KOPT-K1 (cell line): ENCODE results near the gene MTCH1.
"Not testable (repeated sequence)": the region's sequence is repeated elsewhere in the genome, so short reads cannot be mapped to it uniquely, and the experiment has no call there.

Experiments used
- H3K27ac ChIP-seq: fragments of 200-600 bp; sonication (generic); 2 replicates; pipeline ENCODE4 v1.5.1; 2016; ENCODE audit warnings: antibody characterized with exemption, mild to moderate bottlenecking, low read depth, low read length; ENCODE audit not compliant: poor library complexity, severe bottlenecking
- H3K36me3 ChIP-seq: fragments of 200-600 bp; sonication (generic); 2 replicates; pipeline ENCODE4 v1.5.1; 2017; ENCODE audit warnings: antibody characterized with exemption, mild to moderate bottlenecking, low read length, moderate library complexity; ENCODE audit not compliant: insufficient read depth
- H3K9me3 ChIP-seq: fragments of 200-600 bp; sonication (generic); 2 replicates; pipeline ENCODE4 v1.5.1; 2017; ENCODE audit warnings: antibody characterized with exemption, low read length, mild to moderate bottlenecking; ENCODE audit not compliant: insufficient read depth, poor library complexity, severe bottlenecking

The MTCH1 gene

DNA sequence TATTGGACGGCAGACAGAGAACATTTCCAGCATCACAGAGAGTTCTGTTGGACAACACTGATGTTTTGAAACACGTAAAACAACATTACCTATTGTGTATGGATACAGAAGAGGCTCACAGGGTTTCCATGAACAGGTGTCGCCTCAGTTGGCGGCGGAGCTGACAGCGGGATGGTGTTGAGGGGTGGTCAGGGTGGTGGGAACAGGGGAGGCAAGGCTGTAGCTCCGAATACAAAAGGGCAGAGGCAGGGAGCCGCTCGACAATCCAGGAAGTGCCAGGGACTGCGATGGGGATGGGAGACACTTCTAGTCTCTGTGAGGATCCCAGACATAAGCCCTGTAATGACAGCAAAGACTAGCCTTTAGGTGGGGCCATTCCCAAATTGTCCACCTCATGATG lies 46.0 kb downstream of the MTCH1 start:
- no peaks in the 10 kb centered on the region for H3K36me3 ChIP-seq
- no peaks in the 10 kb centered on the region for H3K9me3 ChIP-seq
- H3K27ac ChIP-seq: no peak overlapping the region

DNA sequence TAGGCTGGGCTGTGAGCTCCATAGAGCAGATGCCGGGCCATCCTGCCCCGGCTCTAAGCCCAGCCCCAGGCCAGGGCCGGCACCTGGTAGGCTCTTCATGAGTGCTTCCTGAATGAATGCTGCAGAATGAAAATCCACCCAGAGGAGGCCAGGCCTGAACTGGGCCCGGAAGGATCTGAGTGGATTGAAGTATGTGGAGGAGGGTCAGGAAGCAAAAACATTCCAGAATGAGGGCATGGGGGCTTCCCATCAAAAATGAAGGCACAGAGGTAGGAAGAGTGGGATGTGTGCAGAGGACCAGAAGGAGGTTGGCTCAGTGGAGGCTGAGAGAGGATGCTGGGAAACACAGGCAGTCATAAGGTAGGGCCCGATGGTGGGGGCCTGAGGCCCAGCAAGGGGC lies 47.0 kb downstream of the MTCH1 start:
- H3K27ac ChIP-seq, H3K36me3 ChIP-seq, H3K9me3 ChIP-seq: not testable (repeated sequence)

DNA sequence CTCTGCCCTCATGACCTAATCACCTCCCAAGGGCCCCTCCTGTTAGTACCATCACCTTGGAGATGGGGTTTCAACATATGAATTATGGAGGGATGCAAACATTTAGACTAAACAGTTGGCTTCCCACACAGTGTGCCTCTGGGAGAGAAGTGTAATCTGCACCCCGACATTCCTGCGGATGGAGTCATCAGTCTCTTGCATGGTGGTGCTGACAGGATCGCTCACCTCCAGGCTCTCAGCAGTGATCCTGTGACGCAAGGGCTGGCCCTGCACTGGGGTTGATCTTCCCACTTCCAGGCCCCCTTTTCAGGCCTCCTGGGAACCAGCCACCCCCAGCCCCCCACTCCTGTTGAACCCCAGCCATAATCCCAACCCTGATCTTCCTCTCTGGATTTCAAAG lies 47.5 kb downstream of the MTCH1 start:
- no peak overlapping the region for H3K27ac ChIP-seq
- H3K36me3 ChIP-seq: no peaks in the 10 kb centered on the region
- H3K9me3 ChIP-seq: no peaks in the 10 kb centered on the region

DNA sequence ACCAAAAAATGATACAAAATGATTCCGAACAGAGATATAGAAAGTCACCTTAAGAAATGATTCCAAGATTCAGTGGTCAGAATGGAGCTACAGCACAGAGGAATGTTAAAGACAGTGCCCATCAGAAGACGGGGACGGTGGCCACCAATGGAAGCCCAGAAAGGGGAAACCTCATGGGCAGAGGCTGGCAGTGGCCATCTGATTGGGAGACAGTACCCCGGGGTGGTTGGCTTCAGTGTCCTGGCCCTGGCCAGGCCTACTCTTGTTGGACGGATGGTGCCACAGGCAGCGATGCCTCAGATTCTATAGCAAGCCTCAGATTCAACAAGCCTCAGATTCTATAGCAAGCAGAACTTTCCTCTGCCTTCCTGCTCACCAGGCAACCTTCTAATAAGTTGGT lies 48.1 kb downstream of the MTCH1 start:
- Histone ChIP-seq H3K9me3 (no peaks in the 10 kb centered on the region), H3K36me3 (no peaks in the 10 kb centered on the region), H3K27ac (no peak overlapping the region)

DNA sequence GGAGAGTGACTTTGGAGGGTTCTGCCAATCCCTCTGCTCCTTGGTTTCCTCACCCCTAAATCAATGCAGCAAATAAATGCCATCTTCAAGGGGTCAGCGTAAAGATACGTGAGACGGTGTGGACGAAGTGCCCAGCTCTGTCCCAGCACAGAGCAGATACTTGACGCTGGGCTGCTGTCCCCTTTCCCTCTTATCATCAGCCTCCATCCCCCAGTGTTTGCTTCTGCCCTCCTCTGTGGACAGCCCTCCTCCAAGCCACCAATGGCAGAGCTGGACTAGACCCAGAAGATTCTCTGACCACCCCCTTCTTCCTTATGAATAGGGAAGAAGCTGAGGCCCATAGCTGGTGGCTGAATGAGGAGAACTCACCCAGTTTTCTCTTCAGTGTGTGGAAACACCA lies 49.2 kb downstream of the MTCH1 start:
- Histone ChIP-seq H3K9me3 (no peaks in the 10 kb centered on the region), H3K27ac (no peak overlapping the region), H3K36me3 (no peaks in the 10 kb centered on the region)

DNA sequence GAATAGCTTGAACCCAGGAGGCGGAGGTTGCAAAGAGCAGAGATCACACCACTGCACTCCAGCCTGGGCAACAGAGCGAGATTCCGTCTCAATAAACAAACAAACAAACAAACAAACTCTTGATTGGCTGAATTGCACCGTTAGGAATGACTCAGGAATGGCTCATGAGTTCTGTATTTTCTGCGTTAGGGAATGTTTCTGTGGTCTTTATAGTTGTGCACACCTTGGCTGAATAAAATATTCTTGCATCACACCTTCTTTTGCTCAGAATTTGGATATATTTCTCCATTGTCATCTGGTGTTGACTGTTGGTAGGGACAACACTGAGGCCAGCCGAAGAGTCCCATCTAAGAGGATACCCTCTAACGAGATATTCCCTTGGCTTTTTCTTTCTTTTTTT lies 51.1 kb downstream of the MTCH1 start:
- H3K27ac ChIP-seq: no peak overlapping the region
- H3K9me3 ChIP-seq: no peaks in the 10 kb centered on the region
- H3K36me3 ChIP-seq: no peaks in the 10 kb centered on the region

DNA sequence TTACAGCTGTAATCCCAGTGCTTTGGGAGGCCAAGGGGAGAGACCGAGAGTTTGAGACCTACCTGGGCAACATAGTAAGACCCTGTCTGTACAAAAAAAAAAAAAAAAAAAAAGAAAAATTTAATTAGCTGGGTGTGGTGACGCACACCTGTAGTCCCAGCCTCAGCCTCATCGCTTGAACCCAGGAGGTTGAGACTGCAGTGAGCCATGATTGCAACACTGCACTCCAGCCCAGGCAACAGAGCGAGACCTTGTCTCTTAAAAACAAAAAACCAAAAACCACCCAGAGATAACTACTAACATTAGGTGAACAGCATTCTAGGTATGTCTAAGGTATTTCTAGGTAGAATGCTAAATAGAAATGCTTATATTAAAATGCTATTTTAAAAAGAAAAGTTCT lies 52.5 kb downstream of the MTCH1 start:
- Histone ChIP-seq H3K9me3 (no peaks in the 10 kb centered on the region), H3K27ac (no peak overlapping the region), H3K36me3 (no peaks in the 10 kb centered on the region)

DNA sequence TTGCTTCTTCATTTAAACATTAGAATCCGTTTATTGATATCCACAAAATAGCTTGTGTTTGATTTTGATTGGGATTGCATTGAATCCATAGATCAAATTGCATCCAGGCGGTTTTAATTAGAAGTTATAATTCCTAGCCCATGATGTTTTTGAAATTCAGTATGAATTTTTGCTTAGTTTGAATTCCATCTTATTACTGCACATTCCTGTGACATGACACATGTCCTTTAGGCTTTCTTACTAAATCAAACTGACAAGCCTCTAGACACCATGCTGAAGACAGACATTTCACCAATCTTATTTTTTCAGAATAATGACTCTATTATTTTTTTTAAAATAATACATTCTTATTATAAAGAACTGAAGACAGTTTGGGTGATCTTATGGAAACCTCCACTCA lies 52.9 kb downstream of the MTCH1 start:
- Histone ChIP-seq H3K36me3 (no peaks in the 10 kb centered on the region; the same call in 1 of the 2 replicates), H3K27ac (no peak overlapping the region), H3K9me3 (no peaks in the 10 kb centered on the region)

DNA sequence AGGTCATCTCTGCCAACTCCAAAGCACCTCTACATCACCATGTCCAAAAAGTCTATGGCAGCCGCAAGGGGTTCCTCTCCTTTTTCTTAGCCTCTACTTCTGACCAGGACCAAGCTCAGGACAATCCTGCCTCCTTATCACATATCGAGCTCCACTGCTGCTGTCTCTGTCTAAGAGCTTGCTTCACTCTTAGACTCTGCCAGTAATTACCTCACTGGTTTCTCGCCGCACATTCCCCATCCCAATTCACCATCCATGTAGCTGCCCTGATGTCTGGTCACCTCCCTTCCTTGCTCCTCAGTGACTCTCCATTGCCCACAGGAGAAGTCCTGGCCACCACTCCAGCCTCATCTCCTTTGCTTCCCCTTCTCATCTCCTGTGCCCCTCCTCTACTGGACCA lies 55.5 kb downstream of the MTCH1 start:
- H3K9me3 ChIP-seq: no peaks in the 10 kb centered on the region
- peaks cover 15% of the 10 kb centered on the region for H3K36me3 ChIP-seq
- H3K27ac ChIP-seq: no peak overlapping the region

DNA sequence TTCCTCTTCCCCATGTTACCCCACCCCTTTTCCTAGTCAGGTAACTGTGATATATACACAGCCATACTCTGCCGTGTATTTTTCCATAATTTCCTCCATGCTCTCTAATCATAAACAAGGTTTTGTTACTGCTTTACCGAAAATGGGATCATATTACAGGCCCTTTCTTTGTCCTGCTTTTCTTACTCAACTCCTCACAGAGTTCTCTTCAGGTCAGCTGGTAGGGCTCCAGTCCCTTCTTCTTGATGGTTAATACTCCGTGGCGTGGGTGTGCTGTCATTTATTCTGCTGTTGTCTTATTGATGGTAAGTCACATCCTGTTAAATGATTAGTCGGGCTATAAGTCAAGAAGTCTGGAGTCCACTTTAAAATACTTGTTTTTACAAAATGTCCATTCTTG lies 56.4 kb downstream of the MTCH1 start:
- Histone ChIP-seq H3K36me3 (peaks cover 24% of the 10 kb centered on the region), H3K9me3 (no peaks in the 10 kb centered on the region), H3K27ac (no peak overlapping the region)

DNA sequence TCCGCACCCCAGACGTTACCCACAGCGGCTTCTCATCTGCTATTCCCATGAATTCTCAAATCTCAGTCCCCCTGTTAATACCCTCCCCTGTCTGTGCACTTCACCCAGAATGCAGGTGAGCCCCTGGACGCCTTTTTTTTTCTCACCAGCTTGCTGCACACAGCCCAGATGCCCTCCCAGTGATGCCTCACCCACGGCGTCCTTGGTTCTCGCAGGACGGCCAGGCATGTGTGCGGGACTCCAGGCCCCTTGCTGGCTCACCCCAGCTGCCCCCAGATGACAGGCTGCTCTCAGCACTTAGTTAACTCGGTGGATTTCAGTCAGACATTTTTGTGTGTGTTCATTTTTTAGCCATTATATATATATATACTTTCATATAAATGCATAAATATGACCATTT lies 56.8 kb downstream of the MTCH1 start:
- Histone ChIP-seq H3K9me3 (no peaks in the 10 kb centered on the region), H3K27ac (no peak overlapping the region), H3K36me3 (peaks cover 25% of the 10 kb centered on the region)

DNA sequence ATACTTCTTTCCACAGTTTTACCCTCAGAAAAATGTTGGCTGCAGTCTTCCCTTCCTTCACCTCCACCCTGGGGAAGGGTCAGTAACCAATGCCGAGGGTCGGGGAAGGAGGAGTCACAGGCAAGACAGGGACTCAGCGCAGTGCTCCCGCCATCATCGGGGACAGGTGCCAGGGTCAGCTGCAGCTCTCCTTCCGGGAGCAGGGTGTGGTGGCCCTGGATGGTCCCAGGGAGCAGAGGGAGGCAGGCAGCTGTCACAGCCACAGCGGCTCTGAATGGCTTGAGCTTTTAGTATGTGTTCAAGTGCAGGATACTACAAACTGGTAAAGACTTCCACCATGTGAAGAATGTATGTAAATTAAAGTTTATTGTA lies 57.5 kb downstream of the MTCH1 start:
- Histone ChIP-seq H3K27ac (no peak overlapping the region), H3K9me3 (no peaks in the 10 kb centered on the region), H3K36me3 (peaks cover 27% of the 10 kb centered on the region)

DNA sequence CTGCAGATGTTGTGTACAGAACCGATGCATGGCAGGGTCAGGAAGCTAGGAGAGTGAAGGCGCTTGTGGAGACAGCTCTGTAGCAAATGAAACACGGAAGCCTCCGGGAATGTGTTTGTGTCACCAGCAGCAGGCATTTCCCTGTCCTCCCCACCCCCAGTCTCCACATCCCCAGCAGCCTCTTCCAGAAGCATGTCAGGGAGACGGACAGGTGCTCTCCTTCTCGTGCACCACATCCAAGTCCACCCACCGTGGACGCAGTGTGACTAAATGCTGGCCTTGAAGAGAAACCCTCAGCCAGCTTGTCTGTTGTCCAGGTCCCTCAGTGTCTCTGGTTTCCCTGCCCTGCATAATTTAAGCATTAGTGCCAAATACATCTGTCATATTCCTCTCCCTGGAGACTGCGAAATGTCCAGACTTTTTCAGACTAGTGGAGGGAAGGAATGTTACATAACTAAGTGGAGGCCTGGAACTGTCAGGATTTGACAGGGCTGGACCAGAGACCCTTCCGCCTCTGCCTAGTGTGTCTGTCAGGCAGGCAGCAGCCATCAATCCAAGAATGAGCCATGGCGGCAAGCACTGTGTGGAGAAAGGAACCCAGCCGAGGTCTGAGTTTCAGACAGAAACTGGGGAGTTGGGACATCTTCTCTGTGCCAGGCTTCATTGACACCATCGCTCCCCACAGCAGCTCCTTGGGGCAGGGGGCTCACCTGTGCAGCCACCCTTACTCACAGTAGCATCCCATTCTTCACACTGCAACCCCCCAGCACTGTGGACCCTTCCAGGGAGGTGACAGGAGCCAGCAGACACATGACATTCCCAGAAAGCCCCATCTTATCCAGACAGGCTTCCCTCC lies 58.1 kb downstream of the MTCH1 start:
- no peak overlapping the region for H3K27ac ChIP-seq
- peaks cover 32% of the 10 kb centered on the region for H3K36me3 ChIP-seq
- no peaks in the 10 kb centered on the region for H3K9me3 ChIP-seq

DNA sequence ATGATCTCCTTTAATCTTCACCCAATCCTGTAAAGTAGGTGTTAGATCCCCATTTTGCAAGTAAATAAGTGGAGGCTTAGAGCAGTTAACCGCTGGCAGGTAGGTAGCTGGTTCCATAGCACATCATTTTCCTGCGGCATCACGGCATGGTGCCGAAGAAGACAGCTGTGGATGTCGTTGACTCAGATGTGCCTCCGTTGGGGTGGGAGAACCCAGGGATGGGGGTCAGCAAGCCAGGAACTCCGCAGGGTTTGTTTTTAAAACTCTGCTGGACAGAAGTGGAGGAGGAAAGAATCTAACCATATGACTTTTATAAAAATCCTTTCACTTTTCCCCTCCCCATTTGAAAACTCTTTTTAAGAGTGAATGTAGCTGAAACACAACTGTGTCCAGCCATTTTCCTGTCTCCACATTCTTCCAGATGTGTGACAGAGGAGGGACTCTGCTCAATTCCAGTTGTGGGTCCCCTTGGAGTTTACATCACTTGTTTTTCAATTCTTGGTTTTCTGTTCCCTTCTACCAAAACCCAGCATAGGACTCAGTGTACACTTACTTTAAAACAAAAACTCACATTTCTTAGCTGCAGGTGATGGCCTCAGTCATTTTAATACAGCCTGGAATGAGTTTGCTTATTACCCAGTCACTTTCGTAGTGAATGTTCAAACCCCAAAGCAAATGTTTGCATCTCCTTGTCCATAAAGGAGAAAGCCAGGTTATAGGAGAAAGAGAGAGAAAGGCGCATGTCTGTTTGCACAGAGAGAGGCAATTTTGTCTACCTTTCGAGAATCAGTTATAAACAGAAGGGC lies 59.1 kb downstream of the MTCH1 start:
- Histone ChIP-seq H3K27ac (no peak overlapping the region), H3K9me3 (no peaks in the 10 kb centered on the region), H3K36me3 (peaks cover 41% of the 10 kb centered on the region)

DNA sequence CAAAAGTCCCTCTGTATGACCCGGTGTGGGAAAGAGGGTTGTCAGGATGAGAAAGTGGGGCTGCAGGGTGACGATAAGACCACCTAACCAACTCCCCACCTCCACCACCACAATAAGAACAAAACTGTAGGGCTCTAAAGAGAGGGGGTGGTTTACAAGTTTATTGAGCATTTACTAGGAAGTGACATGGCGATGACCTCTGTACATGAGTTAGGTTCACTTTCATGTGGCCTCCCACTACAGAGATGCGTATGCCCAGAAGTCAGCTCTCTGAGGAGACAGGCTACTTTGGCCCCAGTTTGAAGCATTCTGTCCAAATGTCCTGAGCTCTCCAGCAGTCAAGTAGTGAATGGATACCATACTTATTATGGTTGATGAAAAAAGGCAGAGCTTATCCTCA lies 60.2 kb downstream of the MTCH1 start:
- H3K27ac ChIP-seq: no peak overlapping the region
- no peaks in the 10 kb centered on the region for H3K9me3 ChIP-seq
- peaks cover 52% of the 10 kb centered on the region for H3K36me3 ChIP-seq
